ENCODE data around the gene PLA2G4D.
"Not testable (repeated sequence)": the region's sequence is repeated elsewhere in the genome, so short reads cannot be mapped to it uniquely, and the experiment has no call there.

PLA2G4D gene

GRCh38 chr15:42092398-42093318 lies 1.7 kb downstream of the PLA2G4D start:
- Mint-ChIP-seq H3K36me3 (ENCODE audit: insufficient read depth) (no peaks in the 10 kb centered on the region), H3K27ac (no peak overlapping the region), H3K27me3 (peaks cover 30 to 52% of the 10 kb centered on the region in 2 donors), H3K4me3 (no peak overlapping the region), H3K4me1 (ENCODE audit: low read depth in 2 of 2) (peaks cover 0 to 2% of the 10 kb centered on the region in 2 donors), H3K9me3 (no peaks in the 10 kb centered on the region)
- DNase-seq (no peak), ATAC-seq (replicated peaks) (no peak)

GRCh38 chr15:42091753-42092397 lies 2.5 kb downstream of the PLA2G4D start:
- not testable (repeated sequence) for H3K4me3 Mint-ChIP-seq
- peaks cover 34 to 52% of the 10 kb centered on the region in 2 donors for H3K27me3 Mint-ChIP-seq

GRCh38 chr15:42090781-42091180 lies 3.6 kb downstream of the PLA2G4D start:
- DNase-seq, result no peak
- Mint-ChIP-seq H3K4me1 (ENCODE audit: low read depth in 2 of 2) (peaks cover 0 to 2% of the 10 kb centered on the region in 2 donors), H3K9me3 (no peaks in the 10 kb centered on the region), H3K36me3 (ENCODE audit: insufficient read depth) (no peaks in the 10 kb centered on the region), H3K4me3 (no peak overlapping the region), H3K27ac (no peak overlapping the region), H3K27me3 (peaks cover 31 to 49% of the 10 kb centered on the region in 2 donors)
- no peak for ATAC-seq (replicated peaks)

More at GRCh38 chr15:42091753-42092397, 2.5 kb downstream of the PLA2G4D start:
- not testable (repeated sequence) for ATAC-seq (replicated peaks); H3K4me1 Mint-ChIP-seq (ENCODE audit: low read depth in 2 of 2); H3K36me3 Mint-ChIP-seq (ENCODE audit: insufficient read depth); H3K9me3 Mint-ChIP-seq; DNase-seq; H3K27ac Mint-ChIP-seq

- peaks cover 0 to 2% of the 10 kb centered on the region in 2 donors for H3K4me1 Mint-ChIP-seq (ENCODE audit: low read depth in 2 of 2)
- DNase-seq (no peak), ATAC-seq (replicated peaks) (no peak)
- H3K9me3 Mint-ChIP-seq, result no peaks in the 10 kb centered on the region
- H3K4me3 Mint-ChIP-seq, result no peak overlapping the region
- no peaks in the 10 kb centered on the region for H3K36me3 Mint-ChIP-seq (ENCODE audit: insufficient read depth)
- peaks cover 31 to 49% of the 10 kb centered on the region in 2 donors for H3K27me3 Mint-ChIP-seq
- no peak overlapping the region for H3K27ac Mint-ChIP-seq
Observed at GRCh38 chr15:42090370-42090769, 4.0 kb downstream of the PLA2G4D start.

GRCh38 chr15:42089942-42090341 lies 4.4 kb downstream of the PLA2G4D start:
- H3K27ac Mint-ChIP-seq, result no peak overlapping the region
- H3K36me3 Mint-ChIP-seq (ENCODE audit: insufficient read depth), result no peaks in the 10 kb centered on the region
- H3K4me3 Mint-ChIP-seq, result no peak overlapping the region
- no peak for DNase-seq
- peaks cover 31 to 51% of the 10 kb centered on the region in 2 donors for H3K27me3 Mint-ChIP-seq
- H3K4me1 Mint-ChIP-seq (ENCODE audit: low read depth in 2 of 2), result peaks cover 0 to 2% of the 10 kb centered on the region in 2 donors
- no peaks in the 10 kb centered on the region for H3K9me3 Mint-ChIP-seq
- no peak for ATAC-seq (replicated peaks)

GRCh38 chr15:42088801-42089640 lies 5.3 kb downstream of the PLA2G4D start:
- Mint-ChIP-seq H3K9me3 (no peaks in the 10 kb centered on the region), H3K27me3 (peaks cover 36 to 52% of the 10 kb centered on the region in 2 donors), H3K4me3 (no peak overlapping the region), H3K27ac (no peak overlapping the region), H3K4me1 (ENCODE audit: low read depth in 2 of 2) (peaks cover 0 to 10% of the 10 kb centered on the region in 2 donors), H3K36me3 (ENCODE audit: insufficient read depth) (no peaks in the 10 kb centered on the region)
- ATAC-seq (replicated peaks) (no peak), DNase-seq (no peak)

GRCh38 chr15:42087926-42088800 lies 6.2 kb downstream of the PLA2G4D start:
- H3K27me3 Mint-ChIP-seq, result peaks cover 40 to 59% of the 10 kb centered on the region in 2 donors
- H3K36me3 Mint-ChIP-seq (ENCODE audit: insufficient read depth), result no peaks in the 10 kb centered on the region
- H3K27ac Mint-ChIP-seq, result no peak overlapping the region
- peaks cover 0 to 12% of the 10 kb centered on the region in 2 donors for H3K4me1 Mint-ChIP-seq (ENCODE audit: low read depth in 2 of 2)
- ATAC-seq (replicated peaks), result no peak
- DNase-seq, result no peak
- H3K9me3 Mint-ChIP-seq, result no peaks in the 10 kb centered on the region
- no peak overlapping the region for H3K4me3 Mint-ChIP-seq

- Mint-ChIP-seq H3K4me3 (no peak overlapping the region), H3K27me3 (peaks cover 41 to 59% of the 10 kb centered on the region in 2 donors), H3K4me1 (ENCODE audit: low read depth in 2 of 2) (peaks cover 0 to 12% of the 10 kb centered on the region in 2 donors), H3K27ac (no peak overlapping the region), H3K9me3 (no peaks in the 10 kb centered on the region), H3K36me3 (ENCODE audit: insufficient read depth) (no peaks in the 10 kb centered on the region)
- DNase-seq, result no peak
- ATAC-seq (replicated peaks), result no peak
Observed at GRCh38 chr15:42087460-42087859, 6.9 kb downstream of the PLA2G4D start.

GRCh38 chr15:42085721-42086120 lies 8.6 kb downstream of the PLA2G4D start:
- Mint-ChIP-seq H3K27ac (no peak overlapping the region), H3K27me3 (peaks cover 36 to 72% of the 10 kb centered on the region in 2 donors)
- no peak for ATAC-seq (replicated peaks)

GRCh38 chr15:42085236-42085605 lies 9.1 kb downstream of the PLA2G4D start:
- Mint-ChIP-seq H3K27ac (no peak overlapping the region), H3K4me1 (ENCODE audit: low read depth in 2 of 2) (peaks cover 0 to 12% of the 10 kb centered on the region in 2 donors), H3K9me3 (no peaks in the 10 kb centered on the region), H3K27me3 (peaks cover 36 to 77% of the 10 kb centered on the region in 2 donors), H3K36me3 (ENCODE audit: insufficient read depth) (no peaks in the 10 kb centered on the region), H3K4me3 (no peak overlapping the region)
- DNase-seq (no peak), ATAC-seq (replicated peaks) (no peak)

More at GRCh38 chr15:42085721-42086120, 8.6 kb downstream of the PLA2G4D start:
- no peak overlapping the region for H3K4me3 Mint-ChIP-seq
- DNase-seq, result no peak
- H3K9me3 Mint-ChIP-seq, result no peaks in the 10 kb centered on the region
- H3K4me1 Mint-ChIP-seq (ENCODE audit: low read depth in 2 of 2), result peaks cover 0 to 12% of the 10 kb centered on the region in 2 donors
- H3K36me3 Mint-ChIP-seq (ENCODE audit: insufficient read depth), result no peaks in the 10 kb centered on the region

GRCh38 chr15:42084465-42085235 lies 9.7 kb downstream of the PLA2G4D start:
- Mint-ChIP-seq H3K27ac (peak overlapping the region in 1 of 2 donors; percentile 80), H3K9me3 (no peaks in the 10 kb centered on the region), H3K4me3 (peak overlapping the region in 1 of 2 donors; percentile 63), H3K27me3 (peaks cover 36 to 80% of the 10 kb centered on the region in 2 donors), H3K4me1 (ENCODE audit: low read depth in 2 of 2) (peaks cover 0 to 12% of the 10 kb centered on the region in 2 donors), H3K36me3 (ENCODE audit: insufficient read depth) (no peaks in the 10 kb centered on the region)
- ATAC-seq (replicated peaks) (peak; percentile 66), DNase-seq (peak; percentile 38 to 43 (median 38))

- peaks cover 0 to 12% of the 10 kb centered on the region in 2 donors for H3K4me1 Mint-ChIP-seq (ENCODE audit: low read depth in 2 of 2)
- peaks cover 30 to 72% of the 10 kb centered on the region in 2 donors for H3K27me3 Mint-ChIP-seq
- H3K9me3 Mint-ChIP-seq, result no peaks in the 10 kb centered on the region
- H3K27ac Mint-ChIP-seq, result peak overlapping the region; percentile 64 to 80
- DNase-seq (no peak), ATAC-seq (replicated peaks) (no peak)
- H3K36me3 Mint-ChIP-seq (ENCODE audit: insufficient read depth), result no peaks in the 10 kb centered on the region
- H3K4me3 Mint-ChIP-seq, result peak overlapping the region in 1 of 2 donors; percentile 63
Observed at GRCh38 chr15:42083916-42084315, 10.4 kb downstream of the PLA2G4D start.
